Choroid plexus epithelial cell (primary cell): Measurements from ENCODE around the gene FCMR.

Experiments used
- DNase-seq: peaks from one replicate; pipeline ENCODE4 v3.0.0-alpha.2; 2010; ENCODE audit warnings: low read depth
- H3K4me3 ChIP-seq: 2 replicates; pipeline ENCODE4 v1.5.1; 2011; ENCODE audit warnings: low read depth, mild to moderate bottlenecking, control low read depth, low read length, moderate library complexity
- TF ChIP-seq, protein P1 (sequence below): conservative IDR thresholded peaks from 2 replicates; pipeline ENCODE4 v1.5.1; 2011; ENCODE audit warnings: low read depth, mild to moderate bottlenecking, control low read depth, inconsistent platforms, low read length, moderate library complexity

Gene FCMR

DNA sequence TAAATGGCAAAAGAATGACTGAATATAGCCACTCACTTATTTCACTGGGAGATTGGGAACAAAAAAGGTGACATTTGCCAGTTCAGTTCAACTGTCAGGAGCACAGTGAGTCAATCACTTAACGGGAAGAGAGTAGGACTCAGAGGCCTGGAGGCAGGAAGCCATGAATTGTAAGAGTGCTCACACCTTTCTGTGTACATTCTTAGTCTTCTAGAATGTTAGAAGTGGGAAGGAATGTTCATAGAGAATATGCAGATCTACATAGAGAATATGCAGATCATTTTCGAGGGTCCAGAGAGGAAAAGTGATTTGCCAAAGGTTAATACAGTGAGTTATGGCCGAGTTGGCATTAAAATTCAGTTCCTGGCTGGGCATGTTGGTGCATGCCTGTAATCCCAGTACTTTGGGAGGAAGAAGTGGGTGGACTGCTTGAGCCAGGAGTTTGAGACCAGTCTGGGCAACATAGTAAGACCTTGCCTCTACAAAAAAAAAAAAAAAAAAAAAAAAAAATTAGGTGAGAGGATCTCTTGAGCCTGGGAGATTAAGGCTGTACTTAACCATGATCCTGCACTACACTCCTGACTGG is 48.0 kb downstream of the FCMR start:
- TF ChIP-seq, protein P1, sequence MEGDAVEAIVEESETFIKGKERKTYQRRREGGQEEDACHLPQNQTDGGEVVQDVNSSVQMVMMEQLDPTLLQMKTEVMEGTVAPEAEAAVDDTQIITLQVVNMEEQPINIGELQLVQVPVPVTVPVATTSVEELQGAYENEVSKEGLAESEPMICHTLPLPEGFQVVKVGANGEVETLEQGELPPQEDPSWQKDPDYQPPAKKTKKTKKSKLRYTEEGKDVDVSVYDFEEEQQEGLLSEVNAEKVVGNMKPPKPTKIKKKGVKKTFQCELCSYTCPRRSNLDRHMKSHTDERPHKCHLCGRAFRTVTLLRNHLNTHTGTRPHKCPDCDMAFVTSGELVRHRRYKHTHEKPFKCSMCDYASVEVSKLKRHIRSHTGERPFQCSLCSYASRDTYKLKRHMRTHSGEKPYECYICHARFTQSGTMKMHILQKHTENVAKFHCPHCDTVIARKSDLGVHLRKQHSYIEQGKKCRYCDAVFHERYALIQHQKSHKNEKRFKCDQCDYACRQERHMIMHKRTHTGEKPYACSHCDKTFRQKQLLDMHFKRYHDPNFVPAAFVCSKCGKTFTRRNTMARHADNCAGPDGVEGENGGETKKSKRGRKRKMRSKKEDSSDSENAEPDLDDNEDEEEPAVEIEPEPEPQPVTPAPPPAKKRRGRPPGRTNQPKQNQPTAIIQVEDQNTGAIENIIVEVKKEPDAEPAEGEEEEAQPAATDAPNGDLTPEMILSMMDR: no peak
- no peak overlapping the region for H3K4me3 ChIP-seq
- DNase-seq: no peak

DNA sequence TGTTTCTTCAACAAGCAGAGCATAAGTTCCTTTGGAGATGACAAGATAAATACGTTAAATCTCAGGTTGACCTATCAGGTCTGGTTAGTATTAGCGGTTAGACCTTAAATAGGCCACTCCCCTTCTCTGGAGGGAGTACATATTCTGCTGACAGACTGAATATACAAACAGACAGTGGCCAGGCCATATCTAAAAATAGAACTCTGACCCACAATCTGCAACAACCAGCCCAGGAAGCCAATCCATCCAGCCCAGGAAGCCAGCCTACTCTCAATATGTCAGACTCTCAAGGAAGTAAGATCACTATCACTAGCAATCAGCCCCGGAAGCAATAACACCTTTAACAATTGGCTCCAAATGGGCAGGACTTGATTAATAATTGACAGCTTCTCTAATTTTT is 49.6 kb downstream of the FCMR start:
- no peak for DNase-seq
- H3K4me3 ChIP-seq: no peak overlapping the region
- TF ChIP-seq, protein P1: no peak

DNA sequence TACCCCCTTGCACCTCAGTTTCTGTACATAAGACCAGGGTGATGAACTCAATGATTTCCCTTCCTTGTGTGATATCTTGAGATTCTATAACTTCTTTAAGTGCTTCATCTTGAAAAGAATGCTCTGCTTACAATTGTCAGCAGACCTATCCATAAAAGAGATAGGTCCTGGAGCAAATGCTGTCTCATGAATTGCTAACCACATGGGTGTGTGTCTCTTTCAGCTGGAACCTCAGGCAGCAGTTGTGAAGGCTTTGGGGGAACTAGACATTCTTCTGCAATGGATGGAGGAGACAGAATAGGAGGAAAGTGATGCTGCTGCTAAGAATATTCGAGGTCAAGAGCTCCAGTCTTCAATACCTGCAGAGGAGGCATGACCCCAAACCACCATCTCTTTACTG is 53.5 kb downstream of the FCMR start:
- no peak for DNase-seq
- TF ChIP-seq, protein P1: no peak
- H3K4me3 ChIP-seq: no peak overlapping the region

DNA sequence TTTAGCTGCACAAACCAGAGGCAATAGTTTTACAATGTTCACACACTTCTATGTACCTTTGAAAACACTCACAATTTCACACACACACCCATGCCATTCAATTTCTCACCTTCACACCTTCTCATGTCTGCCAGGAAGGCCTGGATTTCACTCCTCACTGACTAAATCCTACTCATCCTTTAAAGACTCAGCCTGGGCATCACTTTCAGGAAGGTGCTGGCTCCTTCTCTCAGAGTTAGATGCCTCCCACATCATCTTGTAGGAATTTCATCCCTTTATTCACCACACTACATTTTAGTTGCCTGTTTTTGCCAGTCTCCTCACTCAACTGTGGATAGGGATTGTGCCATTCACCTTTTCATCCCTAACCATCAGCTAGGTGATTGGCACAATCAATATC is 54.0 kb downstream of the FCMR start:
- no peak for DNase-seq
- TF ChIP-seq, protein P1: no peak
- no peak overlapping the region for H3K4me3 ChIP-seq

DNA sequence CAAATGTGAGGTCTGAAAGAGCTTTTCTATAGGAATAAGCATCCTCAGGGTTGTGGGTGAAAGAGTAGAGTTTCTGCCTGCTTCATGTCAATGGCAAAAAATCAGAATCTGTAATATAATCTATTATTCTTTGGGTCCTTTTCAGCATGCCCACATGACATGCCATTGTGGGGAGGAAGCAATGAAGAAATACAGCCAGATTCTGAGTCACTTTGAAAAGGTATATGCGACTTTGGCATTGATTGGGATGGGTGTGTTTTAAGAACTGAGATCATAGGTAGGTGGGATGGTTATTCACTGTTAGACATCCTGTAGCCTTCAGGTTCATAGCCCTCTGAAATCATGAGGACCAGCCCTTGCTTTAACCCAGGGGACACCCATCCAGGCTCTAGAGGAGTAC is 54.5 kb downstream of the FCMR start:
- no peak overlapping the region for H3K4me3 ChIP-seq
- no peak for DNase-seq
- TF ChIP-seq, protein P1: no peak

DNA sequence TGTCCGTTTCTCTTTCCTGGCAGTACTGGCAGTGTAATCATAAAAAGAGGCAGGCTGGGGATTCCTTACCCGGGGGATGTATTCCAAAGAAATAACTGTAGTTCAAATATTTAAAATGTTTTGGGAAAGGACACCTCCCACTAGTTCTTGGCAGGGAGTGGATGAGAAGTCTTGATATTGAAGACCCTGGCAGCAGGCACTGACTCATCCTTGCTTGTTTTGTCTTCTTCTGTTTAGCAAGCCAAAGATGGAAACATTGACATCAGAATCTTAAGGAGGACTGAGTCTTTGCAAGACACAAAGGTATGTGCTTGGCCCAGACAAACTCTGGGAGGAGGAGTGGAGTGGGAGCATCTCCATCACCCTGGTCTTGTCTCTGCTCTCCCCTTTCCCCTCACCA is 55.7 kb downstream of the FCMR start:
- TF ChIP-seq, protein P1: no peak
- no peak overlapping the region for H3K4me3 ChIP-seq
- peak; percentile 28 for DNase-seq

DNA sequence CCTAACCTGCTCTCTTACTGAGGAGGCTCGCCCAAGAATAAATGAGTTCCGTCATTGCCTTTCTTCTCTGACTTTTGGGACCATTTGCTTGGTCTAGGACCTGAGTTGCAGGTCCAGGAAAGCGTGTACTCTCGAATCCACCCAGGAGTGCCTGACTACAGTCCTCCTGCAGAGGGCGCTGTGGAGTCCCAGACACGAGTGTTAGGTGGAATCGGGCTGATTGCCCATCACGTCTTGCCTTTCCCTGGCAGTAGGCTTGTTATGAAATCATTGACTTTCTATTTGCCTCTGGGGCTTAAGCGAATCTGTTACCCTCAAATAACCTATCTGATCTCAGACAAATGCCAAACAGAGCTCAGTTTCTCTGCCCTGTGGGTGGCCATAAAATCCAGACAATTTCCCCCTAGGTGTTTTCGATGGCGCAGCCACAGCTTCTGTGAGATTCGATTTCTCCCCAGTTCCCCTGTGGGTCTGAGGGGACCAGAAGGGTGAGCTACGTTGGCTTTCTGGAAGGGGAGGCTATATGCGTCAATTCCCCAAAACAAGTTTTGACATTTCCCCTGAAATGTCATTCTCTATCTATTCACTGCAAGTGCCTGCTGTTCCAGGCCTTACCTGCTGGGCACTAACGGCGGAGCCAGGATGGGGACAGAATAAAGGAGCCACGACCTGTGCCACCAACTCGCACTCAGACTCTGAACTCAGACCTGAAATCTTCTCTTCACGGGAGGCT is 56.6 kb downstream of the FCMR start, which contains the start of gene IL20:
TSS of gene IL20 (plus strand) at position 685 of the 733 bp plus-strand sequence. CDS start 230 bp downstream, outside the sequence.
- no peak within 1 kb of the TSS for H3K4me3 ChIP-seq
- TF ChIP-seq, protein P1: peak; percentile 99

More for the DNA sequence above, 56.6 kb downstream of the FCMR start, which contains the start of gene IL20:
- peak; percentile 88 for DNase-seq
